ENCODE data around the gene PRSS23.

PRSS23 gene

DNA sequence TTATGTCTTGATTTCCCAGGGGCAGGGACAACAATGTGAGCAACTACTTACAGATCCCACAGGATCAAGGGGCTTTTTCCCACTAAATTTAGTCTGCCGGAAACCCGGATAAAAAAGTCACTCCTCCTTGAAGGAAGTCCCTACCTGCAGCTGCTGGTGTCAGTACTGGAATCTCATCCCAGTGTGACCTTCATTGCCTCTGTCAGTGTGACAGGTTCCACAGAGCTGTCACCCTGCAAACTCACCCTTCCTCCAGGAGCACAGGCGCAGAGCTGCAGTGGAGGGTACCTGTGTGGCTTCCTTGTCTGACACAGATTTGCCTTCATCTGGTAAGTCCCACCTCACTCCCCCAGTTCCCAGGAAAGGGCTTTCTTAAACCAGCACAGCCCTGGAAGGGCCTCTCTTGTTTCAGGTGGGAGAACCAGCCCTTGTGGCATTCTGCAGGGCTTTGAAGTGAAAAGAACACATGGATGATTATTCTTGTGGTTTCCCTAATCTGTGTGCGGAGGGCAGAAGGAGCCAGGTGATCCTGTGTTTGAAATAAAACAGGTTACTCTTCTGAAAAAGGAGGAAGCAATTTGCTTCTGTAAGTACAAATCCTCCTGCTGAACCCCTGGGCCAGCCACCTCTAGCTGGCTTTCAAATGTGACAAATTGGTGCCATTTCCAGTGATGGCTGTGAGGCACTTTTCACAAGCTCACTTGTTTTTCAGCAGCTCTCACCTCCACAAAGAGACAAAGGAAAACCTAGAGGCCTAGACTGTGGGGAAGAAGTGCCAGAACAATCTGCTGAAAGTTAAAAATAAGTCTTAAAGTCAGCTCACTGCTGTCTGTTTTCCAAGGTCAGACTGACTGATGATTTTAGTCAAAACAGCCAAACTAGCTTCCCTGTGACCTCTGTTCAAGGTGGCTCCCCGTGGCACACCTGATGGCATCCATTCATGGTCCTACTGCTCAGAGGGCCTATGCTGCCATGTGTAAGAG, 9.2 kb upstream of the PRSS23 start:
- DNase-seq (ENCODE audit: low spot score): no peak

DNA sequence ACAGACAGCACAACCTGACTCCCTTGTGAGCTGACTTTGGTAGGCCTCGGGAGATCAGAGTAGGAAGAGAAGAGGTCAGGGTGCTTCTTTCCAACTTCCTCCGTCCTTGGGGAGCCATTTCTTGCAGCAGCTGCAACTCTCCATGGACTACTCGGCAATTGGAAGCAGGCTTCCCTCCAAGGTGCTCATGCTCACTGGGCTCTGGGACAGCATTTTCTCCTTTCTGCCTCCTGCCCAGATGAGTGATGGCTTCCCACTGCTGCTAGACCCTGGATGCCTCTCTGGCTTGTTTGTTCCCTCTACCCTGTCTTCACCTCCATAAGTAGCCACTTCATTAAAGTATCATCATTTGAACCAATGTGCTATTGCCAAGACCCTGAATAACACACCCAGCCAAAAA, 8.2 kb upstream of the PRSS23 start:
- no peak for DNase-seq (ENCODE audit: low spot score)

DNA sequence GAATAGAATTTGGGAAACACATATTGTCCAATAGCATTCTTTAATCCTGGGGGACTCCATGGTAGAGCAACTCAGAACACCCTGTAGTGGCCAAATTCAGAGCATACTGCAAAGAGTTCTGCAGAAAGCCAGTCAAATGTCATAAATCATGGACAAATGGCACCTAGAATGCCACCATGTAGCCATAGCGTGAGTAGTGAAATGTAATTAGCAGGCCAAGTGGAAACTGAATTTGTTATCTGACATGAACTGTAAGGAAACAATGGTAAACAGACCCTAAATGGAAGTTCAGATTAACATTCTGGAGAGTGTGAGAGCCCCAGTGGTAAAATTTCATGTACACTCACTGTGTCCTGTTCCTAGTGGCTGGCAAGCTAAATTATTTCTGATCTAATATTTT, 7.0 kb upstream of the PRSS23 start:
- no peak for DNase-seq (ENCODE audit: low spot score)

DNA sequence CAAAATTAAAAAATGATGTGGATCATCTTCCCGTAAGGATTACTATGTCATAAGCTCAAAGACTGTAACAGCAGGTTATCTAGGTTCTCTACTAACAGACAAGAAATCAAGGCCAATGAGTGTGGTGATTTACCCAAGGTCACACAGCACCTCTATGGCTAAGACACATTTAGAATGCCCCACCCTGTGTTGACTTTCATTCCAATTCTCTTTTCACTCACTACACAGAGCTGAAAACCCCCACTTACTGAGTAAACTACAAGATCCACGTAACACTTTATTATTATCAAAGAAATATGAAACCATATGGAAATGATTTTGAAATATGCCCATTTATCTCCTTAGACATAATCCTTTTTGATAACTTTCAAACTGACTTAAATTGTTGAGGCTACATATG, 4.8 kb upstream of the PRSS23 start:
- no peak for DNase-seq (ENCODE audit: low spot score)

DNA sequence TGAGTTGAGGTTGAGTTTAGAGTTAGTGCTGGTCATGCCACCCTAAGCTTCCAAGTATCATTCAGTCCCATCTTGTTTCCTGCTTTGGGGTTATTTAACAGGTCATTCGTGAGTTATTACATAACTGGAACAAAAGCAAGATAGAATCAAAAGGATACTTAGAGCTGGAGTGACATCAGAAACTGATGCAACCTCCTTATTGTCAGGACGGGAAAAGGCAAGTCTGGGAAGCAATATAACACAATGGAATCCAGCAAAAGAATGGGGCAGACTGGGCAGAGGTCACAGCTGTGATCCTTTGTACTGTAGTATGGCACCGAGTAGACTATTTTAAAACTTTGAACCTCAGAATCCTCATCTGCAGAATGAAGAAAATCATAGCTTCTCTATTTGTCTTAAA, 4.4 kb upstream of the PRSS23 start:
- DNase-seq (ENCODE audit: low spot score): no peak

DNA sequence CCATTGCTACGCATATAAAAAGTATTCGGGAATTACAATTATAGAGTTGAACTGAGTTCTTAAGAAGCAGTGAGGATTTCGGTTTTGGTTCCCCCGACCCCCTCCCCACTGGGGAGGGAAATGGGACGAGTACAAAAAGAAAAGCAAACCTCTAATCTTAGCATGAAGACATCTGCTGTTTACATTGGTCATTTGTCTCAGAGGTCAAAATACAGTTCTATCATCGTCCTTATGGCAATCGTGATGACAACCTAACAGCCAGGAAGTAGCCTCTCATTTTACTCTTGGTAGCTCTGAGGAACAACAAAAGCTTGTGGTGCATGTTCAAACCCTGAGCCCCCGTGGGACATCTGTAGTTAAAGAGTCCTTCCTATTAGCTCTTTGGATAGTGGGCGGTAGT, 3.2 kb upstream of the PRSS23 start:
- no peak for DNase-seq (ENCODE audit: low spot score)

DNA sequence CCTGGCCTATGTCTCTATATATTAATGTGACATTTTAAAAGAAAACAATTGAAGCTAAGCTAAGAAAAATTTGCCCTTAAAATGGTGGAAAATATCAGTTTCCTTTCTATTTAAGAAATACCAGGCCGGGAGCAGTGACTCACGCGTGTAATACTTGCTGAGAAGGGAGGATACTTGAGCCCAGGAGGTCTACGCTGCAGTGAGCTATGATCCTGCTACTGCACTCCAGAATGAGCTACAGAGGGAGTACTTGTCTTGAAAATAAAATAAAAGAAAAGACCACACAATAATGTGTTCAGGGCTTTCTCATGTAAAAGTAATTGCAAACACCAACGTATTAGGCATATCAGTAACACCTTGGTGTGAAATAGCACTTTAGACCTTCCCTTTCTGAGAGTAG, 1.4 kb upstream of the PRSS23 start:
- DNase-seq (ENCODE audit: low spot score): no peak

DNA sequence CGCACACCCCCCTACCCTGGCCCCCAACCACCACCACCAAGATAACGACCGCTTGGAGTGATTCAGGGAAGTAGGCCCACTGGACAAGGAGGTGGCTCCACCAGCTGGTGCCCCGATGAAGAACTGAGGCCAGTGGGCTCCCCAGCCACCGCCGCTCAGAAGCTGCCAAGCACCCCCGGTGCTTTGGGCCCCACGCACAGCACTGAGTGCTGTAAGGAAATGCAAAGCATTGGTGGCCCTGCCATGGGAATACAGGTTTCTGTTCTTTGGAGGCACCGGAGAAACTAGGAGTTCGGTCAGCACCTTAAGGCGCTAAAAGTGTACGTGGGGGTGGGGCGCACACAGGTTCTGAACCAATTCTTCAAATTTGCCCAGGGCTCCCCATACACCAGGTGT, 664 bp upstream of the PRSS23 start:
- DNase-seq (ENCODE audit: low spot score): no peak

DNA sequence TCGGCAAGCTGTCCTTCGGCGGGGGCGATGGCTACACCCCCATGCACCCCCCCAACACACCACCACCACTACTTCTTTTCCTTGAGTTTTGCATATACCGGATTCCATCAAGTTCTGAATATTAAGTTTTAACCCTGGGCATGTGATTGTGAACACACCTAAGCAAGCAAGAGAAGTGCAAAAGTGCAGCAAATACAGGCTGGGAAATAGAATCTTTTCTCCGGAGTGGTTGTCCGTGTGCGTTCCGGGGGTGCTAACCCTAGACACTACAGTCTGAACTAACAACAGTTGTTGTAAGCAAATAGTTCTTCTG, 574 bp downstream of the PRSS23 start:
- no peak for DNase-seq (ENCODE audit: low spot score)

DNA sequence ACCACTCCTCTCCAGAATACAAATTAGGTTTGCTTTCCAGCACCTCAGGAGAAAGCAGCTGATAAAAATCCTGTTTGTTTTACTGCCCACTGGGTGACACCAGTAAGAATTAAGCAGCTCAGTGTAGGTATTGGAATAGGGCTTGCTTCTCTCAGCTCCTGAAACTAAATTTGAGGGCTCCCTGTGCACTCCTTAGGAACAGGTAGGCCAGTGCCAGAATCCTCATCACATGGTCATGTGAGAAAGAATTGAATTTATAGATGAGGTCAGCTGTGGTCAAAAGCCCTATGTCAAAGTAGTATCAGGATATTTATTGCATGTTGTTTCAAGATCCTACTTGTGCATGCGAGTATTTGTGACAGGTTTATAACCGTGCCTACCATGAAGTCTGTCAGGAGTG, 1.0 kb downstream of the PRSS23 start:
- no peak for DNase-seq (ENCODE audit: low spot score)

DNA sequence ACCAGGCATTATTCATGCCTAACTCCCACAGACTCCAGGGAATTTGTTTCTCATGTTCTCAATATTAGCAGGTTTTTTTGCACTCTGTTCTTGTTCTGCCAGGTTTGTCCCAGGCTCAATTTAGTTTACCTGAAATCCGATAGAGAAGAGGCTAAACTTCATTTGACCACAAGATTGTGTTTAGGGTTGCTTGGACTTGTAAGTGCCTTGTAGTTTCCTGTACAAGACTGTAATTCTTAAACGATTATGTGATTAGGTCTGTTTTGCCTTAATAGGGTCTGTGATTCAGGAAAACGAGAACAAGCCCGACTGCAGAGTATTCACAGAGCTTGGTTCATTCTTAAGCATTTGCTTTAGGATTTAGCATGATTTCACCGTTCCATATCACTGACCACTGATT, 1.8 kb downstream of the PRSS23 start:
- DNase-seq (ENCODE audit: low spot score): no peak

DNA sequence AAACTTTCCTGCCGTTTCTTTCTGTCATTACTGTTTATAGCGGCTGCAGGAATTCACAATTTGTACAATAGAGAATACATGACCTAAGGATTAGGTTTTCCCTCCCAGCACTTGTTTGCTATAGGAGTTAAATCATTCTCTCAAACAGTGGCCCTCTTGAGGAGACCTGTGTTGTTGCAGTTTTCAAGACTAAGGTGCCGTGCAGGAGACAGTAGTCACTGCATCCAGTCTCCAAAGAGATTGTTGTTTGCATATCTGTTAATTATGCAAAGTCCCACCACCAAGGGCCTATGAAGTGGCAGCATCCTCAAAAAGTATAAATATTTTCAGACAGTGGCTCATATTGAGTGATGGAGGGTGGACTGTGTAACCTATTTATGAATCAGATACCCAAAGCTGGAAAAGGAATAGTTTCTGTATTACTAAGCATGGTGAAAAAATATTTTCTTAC, 2.3 kb downstream of the PRSS23 start:
- no peak for DNase-seq (ENCODE audit: low spot score)

DNA sequence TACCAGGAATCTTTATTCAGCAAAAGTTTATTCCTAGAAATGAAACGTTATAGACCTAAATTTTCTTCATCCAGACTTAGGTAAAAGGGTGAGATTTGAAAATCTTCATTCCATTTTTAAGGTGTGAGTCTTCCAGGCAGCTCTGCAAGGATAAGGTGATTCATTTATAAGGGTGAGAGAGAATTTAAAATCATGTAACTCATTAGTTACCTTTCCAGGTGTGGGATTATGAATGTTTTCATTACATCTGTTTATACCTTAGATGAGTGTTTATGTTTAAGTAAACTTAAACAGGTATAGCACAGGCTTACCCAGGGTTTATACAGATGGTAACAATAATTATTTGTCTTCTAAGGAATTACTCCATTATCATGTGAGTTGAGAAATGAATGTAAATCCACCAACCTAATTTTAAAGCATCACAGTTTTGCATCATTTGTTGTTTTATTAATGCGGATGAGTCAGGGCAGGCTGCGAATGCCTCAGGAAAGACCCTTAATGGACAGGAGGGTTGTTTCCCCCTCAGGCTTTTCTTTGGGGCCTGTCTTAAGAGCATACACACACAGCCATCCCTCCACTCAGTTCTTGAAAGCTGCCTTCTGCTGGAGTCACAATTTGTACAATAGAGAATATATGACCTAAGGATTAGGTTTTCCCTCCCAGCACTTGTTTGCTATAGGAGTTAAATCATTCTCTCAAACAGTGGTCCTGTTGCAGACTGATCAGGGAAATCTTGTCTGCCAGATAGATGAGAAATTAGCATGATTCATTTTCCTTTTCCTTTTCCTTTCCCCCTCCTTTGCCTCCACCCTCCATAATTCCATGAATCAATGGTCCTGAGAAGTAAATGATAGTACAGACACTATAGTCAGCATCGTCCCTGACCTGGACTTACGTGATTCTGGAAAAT, 3.0 kb downstream of the PRSS23 start:
- DNase-seq (ENCODE audit: low spot score): no peak

DNA sequence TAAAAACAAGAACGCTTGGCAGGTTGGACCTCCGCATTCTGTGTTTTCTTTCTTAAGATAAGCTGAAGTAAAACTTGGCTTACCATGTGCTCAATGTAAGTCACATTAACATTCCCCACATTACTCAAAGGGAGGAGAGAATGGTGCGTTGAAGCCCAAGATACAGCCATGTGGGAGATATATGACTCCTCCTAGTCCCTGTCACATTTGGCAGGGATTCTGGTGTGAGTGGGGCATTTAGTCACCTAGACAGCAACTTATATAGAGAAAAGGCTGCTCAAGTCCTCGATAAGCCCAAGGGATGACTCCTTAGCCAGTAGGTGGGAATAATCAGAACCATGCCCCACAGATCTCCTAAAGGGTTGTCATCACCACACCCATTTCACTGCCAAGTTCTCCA, 4.6 kb downstream of the PRSS23 start:
- DNase-seq (ENCODE audit: low spot score): no peak

DNA sequence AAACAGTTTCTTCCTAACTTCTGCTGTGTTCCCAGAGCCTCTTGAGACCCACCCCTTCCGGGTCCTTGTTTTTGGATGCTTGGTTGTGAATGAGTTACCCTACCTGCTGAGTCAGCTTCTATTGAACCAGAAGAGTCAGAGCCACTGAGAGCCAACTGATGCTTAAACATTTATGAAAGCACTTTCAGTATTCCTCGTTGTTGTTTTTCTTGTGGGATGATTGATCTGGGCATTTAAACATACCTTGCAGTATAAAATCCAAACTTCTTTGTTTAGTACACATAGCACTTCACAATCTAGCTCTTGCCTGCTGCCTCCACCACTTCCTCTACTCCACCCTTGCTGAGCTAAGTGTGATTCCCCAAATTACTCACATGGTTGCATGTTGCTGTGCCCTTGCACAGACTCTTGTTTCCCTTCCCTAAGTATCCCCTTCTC, 5.5 kb downstream of the PRSS23 start:
- DNase-seq (ENCODE audit: low spot score): no peak

DNA sequence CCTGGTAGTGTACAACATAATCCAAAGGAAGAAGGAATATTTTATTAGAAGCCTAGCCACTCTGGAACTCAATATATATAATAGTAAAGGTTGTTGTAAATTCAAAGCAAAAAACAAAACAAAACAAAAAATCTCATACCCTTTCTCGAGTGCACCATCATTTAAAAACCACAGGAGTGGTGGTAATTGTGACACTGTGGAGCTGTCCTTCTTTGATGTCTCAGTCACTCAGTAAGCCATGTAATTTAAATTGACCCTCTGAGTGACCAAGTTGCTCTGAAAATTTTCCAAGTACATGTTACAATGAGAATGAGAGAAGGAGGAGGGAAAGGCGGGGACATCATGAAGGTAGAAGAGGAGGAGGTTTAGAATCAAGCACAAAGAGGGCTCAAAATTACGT, 6.6 kb downstream of the PRSS23 start:
- DNase-seq (ENCODE audit: low spot score): no peak

DNA sequence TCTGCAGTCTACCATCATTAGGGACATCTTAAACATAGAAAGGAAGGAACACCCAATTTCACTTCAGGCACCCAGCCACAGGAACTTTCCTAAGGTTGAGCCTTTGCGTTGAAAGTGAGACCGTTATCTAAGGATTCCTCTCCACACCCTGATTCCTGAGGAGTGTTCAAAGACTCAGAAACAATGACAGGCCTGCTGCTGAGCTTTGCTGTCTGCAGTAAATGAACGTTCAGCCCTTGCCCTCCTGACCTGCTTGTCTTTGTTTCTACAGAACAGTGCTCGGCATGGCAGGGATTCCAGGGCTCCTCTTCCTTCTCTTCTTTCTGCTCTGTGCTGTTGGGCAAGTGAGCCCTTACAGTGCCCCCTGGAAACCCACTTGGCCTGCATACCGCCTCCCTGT, 7.0 kb downstream of the PRSS23 start:
- DNase-seq (ENCODE audit: low spot score): no peak

DNA sequence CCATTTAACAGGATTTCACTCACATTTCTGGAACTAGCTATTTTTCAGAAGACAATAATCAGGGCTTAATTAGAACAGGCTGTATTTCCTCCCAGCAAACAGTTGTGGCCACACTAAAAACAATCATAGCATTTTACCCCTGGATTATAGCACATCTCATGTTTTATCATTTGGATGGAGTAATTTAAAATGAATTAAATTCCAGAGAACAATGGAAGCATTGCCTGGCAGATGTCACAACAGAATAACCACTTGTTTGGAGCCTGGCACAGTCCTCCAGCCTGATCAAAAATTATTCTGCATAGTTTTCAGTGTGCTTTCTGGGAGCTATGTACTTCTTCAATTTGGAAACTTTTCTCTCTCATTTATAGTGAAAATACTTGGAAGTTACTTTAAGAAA, 9.2 kb downstream of the PRSS23 start:
- DNase-seq (ENCODE audit: low spot score): peak; percentile 85

DNA sequence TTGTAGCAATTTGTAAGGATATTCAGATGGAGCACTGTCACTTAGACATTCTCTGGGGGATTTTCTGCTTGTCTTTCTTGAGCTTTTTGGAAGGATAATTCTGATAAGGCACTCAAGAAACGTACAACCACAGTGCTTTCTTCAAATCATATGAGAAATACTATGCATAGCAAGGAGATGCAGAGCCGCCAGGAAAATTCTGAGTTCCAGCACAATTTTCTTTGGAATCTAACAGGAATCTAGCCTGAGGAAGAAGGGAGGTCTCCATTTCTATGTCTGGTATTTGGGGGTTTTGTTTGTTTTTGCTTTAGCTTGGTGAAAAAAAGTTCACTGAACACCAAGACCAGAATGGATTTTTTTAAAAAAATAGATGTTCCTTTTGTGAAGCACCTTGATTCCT, 9.9 kb downstream of the PRSS23 start:
- no peak for DNase-seq (ENCODE audit: low spot score)

DNA sequence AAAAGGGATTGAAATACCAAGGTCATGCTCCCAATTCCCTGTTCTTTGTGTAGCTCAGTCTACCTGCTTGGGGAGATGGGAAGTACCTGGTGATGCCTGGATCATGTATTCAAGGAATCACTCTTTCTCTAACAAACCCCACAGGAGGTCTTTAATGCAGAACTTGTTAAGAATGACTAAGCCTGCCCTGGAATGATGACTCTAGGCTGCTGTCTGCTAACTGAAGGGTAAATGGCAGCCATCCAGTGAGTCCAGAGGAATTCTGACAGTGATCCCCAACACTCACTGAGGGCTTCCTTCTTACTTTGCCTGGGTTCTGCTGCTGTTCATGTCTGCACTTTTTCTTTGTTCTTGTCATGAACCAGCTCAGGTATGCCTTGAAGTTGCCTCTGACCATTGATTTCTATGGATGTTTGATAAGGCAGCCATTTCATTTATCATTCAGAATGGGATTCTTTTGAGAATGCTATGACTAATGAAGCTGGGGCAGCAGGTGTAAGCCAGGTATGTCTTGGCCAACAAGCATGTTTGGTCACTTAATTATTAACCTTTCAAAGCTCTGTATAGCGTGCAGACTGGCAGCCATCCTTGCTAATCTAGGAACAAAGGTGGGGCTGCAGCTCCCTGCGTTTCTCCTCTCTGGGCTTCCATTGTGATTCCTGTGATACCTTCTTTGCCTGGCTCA, 11.4 kb downstream of the PRSS23 start:
- no peak for DNase-seq (ENCODE audit: low spot score)

DNA sequence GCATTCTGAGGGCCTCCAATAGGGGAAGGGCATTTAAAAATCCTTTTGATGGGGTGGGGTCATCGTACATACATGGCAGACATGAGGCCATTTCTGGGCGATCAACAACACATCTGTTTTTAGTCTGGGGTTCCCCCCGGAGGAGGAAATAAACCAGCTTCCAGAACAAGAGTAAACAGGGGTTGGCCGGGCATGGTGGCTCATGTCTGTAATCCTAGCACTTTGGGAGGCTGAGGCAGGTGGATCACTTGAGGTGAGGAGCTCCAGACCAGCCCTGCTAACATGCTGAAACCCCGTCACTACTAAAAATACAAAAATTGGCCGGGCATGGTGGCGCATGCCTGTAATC, 12.0 kb downstream of the PRSS23 start:
- DNase-seq (ENCODE audit: low spot score): no peak

DNA sequence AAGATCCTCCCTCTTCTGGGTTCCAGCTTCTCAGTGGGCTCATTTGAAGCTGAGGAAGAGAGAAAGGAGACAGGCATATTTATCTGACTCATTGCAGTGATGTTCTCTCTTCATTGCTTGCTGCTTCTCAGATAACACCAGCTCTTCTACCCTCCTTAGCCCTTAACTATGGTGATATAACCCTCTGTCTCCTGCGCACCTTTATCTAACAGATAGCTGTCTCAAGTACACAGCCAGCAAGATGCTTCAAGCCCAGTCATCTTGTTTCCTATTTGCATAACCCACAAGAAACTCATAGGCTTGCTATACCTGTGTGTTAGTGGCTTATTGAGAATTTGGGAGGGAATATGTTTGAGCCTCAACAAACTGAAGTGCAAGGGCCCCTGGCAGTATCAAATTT, 12.6 kb downstream of the PRSS23 start:
- DNase-seq (ENCODE audit: low spot score): no peak

DNA sequence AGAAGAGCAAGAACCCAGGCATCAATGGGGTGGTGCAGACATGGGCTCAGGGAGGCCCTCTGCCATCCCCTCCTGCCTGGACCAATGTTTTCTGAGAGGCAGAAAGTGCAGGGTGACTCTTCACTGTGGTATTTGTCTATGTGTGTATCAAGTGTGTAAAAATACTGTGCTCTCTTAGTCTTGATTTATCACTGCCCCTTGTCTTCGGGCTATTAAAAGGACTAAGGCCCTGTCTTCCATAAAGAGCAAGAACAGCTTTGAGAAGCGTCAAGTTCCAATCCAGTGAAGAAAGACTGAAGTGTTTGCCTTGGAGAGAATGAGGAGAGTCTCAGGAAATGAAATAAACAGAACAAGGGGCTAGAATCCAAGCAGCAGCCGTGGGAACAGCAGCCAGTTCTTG, 14.4 kb downstream of the PRSS23 start:
- DNase-seq (ENCODE audit: low spot score): no peak
